Kasumi-1 (cell line): Measurements from ENCODE around the gene ZNF410.
A peak's percentile ranks its signal among the peaks of the same experiment; 100 is the strongest.
"Not testable (repeated sequence)": the region's sequence is repeated elsewhere in the genome, so short reads cannot be mapped to it uniquely, and the experiment has no call there.

ENCODE experiments used
- DNase-seq, 2 experiments: peaks; one replicate each; lab custom pipeline; 2025; lab: John Stamatoyannopoulos, UW

ZNF410 gene

DNA sequence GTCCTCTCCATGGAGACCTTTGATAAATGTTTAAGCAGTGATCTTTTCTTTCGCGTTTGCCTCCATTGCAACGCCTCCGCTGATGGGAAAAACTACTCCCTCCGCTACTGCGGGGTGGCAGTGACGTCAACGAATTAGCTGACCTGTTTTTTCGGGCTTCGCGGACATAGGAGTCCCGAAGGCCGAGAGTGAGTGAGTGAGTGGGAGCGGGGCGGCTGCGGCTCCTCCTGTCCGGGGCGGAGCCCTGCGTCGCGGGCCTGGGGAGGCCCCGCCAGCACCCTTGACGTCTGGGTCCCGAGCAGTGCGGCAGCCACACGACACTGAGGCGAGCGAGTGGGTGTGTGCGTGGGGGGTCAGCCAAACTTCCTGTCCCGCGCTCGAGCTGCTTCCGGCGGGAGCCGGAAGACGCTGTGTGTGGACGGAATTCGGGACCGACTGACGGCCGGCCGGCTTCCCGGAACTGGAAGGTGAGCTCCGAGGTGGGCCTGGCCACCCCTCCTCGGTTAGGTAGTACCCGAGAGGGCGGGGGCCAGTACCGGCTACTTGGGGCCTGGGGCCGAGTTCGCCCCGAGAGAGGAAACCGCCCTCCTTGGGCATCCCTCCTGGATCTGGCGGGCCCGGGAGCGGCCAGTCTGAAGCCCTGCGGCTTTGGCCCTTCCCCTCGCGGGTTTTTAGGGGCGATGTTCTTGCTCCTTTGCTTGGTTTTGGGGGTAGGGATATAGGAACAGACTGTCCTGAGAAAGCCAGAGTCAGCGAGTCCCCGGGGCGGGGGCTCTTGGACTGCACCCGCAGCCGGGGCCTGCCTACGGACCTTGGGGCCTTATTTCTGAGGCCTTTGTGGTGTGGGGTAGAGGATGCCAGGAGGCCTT lies at the start of gene ZNF410:
Gene ZNF410, plus strand, starts transcription at position 411 of the 869 bp plus-strand sequence. CDS start 5,317 bp downstream, outside the sequence.
- peak; percentile 90 to 93 for DNase-seq

- not testable (repeated sequence) for DNase-seq
These were observed 48.2 kb upstream of the ZNF410 start for GRCh38 chr14:73838293-73839034.

GRCh38 chr14:73842201-73842600 lies 44.5 kb upstream of the ZNF410 start:
- no peak for DNase-seq

GRCh38 chr14:73842851-73843250 lies 43.8 kb upstream of the ZNF410 start:
- no peak for DNase-seq

DNA sequence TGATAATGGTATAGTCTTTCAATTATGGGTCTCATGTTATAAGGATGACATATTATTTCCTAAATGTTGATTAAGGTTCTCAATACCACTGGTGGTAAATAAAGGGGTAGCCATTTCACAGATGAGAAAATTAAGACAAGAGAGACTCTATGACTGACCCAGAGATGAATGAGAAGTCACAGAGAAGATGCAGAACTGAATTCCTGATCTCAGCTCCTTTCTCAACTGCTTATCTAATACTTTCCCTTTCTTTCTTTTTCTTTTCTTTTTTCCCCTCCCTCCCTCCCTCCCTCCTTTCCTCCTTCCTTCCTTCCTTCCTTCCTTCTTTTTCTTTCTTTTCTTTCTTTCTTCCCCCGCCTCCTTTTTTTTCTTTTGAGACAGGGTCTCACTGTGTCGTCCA lies 43.4 kb upstream of the ZNF410 start:
- DNase-seq, result no peak

- DNase-seq, result no peak
These were observed 39.7 kb upstream of the ZNF410 start for GRCh38 chr14:73846947-73847346.

DNA sequence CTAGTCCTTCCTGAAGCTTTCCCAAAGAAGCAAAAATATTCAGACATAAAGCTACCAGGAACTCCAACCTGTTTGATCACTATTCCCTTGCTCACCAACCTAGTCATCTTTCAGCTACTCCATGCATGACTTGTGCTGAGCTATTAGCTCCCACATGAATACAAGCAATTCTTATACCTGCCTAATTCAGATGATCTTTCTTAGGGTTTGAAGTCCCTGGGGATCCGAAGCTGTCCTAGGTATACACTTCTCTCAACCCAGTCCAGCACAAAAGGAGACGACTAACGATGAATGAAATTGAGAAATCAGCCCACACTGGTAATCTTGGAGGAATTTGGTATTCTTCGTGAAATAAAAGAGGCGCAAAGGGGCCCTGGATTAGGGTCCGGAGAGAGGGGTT lies 35.7 kb upstream of the ZNF410 start:
- no peak for DNase-seq

DNA sequence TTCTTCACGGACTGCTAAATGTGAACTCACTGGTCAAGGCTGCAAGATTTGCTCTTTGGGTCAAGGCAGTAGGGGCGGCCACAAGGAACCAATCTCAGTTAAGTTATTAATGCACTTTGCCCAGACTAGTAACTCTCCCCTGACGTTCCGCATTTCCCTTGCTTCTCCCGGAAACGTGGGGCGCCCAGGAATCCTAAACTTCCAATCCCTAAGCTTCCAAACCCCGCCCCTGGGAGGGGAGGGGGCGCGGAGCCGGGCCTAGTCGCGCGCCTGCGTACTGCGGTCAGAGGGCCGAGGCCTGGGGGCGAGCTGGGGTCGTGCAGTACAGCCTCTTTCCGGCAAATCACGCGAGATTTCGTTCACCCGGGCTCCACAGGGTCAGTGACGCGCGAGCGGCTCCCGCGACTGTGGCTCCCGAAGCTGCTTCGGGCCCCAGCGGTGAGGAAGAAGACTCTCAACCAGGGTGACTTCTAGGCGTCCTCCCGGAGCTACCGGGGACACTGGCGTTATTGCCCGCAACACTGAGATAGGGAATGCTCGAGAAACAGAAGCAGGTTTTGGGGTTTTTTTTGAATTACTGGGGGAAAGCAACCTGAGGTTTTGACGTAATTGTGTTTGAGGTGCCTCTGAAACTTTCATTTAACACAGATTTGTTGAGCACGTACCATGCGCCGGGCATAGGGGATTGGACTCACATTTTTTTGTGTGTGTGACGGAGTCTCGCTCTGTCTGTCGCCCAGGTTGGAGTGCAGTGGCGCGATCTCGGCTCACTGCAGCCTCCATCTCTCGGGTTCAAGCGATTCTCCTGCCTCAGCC lies 34.9 kb upstream of the ZNF410 start, which contains the start of gene PTGR2:
Gene PTGR2, plus strand, starts transcription at position 265 of the 816 bp plus-strand sequence. CDS start 7,032 bp downstream, outside the sequence.
- DNase-seq, result peak; percentile 87 to 89

DNA sequence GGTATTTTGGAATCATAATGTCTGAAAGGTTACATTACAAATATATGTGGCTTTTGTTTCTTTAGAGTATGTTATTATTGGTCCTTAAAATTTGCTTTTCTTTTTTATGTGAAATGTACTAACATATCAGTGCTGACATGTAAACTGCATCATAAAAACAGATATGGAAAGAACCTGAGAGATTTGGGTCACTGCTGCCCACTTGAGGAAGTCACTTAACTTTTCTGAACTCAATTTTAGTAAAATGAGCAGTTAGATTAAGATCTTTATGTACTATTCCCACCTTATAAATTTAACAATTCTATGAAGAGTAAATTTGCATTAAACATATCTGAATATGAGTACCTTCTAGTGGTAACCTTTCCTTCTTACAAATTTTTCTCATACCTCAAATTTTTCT lies 27.5 kb upstream of the ZNF410 start:
- DNase-seq, result no peak

GRCh38 chr14:73861073-73861472 lies 25.6 kb upstream of the ZNF410 start:
- no peak for DNase-seq

GRCh38 chr14:73862480-73862879 lies 24.2 kb upstream of the ZNF410 start:
- no peak for DNase-seq

GRCh38 chr14:73863209-73863608 lies 23.4 kb upstream of the ZNF410 start:
- DNase-seq, result no peak

DNA sequence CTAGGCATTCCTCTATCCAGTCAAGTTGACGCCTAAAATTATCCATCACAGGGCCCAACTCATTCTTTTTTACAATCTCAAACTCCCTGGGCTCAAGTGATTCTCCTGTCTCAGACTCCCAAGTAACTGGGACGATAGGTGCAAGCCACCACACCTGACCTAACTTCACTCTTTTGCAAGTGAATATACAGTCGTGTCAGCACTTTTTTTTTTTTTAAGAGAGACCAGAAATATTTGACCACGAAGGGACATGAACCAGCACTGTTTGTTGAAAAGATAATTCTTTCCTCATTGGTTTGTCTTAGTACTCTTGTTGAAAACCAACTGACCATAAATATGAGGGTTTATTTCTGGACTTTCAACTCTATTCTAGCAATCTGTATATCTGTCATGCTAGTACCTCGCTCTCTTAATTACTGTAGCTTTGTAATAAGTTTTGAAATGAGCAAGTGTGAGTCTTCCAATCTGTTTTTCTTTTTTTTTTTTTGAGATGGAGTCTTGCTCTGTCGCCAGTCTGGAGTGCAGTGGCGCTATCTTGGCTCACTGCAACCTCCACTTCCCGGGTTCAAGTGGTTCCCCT lies 21.0 kb upstream of the ZNF410 start:
- DNase-seq, result no peak

- DNase-seq, result not testable (repeated sequence)
These were observed 16.9 kb upstream of the ZNF410 start for GRCh38 chr14:73869754-73870153.

- no peak for DNase-seq
These were observed 16.0 kb upstream of the ZNF410 start for GRCh38 chr14:73870525-73871235.

GRCh38 chr14:73873660-73874059 lies 13.0 kb upstream of the ZNF410 start:
- DNase-seq, result no peak

GRCh38 chr14:73877790-73878189 lies 8.9 kb upstream of the ZNF410 start:
- DNase-seq, result no peak

- no peak for DNase-seq
These were observed 8.2 kb upstream of the ZNF410 start for GRCh38 chr14:73878436-73878835.

GRCh38 chr14:73879027-73879426 lies 7.6 kb upstream of the ZNF410 start:
- no peak for DNase-seq

DNA sequence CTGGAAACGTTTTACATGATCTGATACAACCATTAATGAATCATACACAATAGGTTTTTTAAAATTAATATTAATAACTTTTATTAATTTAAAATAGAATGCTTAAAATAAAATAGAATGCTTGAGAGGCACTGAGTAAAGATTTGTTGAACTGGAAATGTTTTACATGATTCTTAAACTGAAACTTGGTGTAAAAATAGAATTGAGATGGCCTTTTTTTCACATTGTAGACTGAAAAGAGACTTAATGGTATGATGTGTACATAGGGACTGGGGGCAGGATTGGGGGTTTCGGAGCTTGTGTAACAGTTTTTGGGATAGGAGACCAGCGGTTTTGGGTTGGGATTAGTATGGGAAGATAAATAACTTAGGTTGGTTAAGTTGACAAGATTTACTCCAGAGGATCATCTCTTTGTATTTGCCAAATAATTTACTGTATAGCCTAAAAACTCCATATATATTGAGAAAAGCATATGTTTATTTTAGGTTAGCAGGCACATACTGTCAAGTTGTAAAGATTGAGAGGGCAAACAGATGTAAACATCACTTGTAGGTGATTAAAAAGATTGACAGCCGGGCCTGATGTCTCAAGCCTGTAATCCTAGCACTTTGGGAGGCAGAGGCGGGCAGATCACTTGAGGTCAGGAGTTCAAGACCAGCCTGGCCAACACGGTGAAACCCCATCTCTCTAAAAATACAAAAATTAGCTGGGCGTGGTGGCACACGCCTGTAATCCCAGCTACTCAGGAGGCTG lies 2.0 kb upstream of the ZNF410 start:
- DNase-seq, result no peak

- DNase-seq, result peak in 1 of 2 experiments; percentile 67
These were observed 608 bp downstream of the ZNF410 start for GRCh38 chr14:73887318-73887616.
